Panc1 (cell line): ENCODE data around the gene TBC1D10A. TPM values are rescaled to one million over a fixed set of nuclear protein-coding genes. Genes with fewer than 3 reads are reported as not detected.

Experiments
- ATAC-seq: fragments of 200-7000 bp; cut with Tn5 transposase; 2 replicates; pipeline ENCODE4 v1.9.1; 2020; ENCODE audit warnings: mild to moderate bottlenecking, moderate library complexity
- BruUV-seq: library from RNA; stranded (reverse); fragments of 400-500 nt; replicated peaks from 2 replicates; lab custom pipeline; 2021; lab: Mats Ljungman, UMichigan
- CTCF ChIA-PET: fragments of 300-600 bp; sonication (Branson Sonifier 250); formaldehyde crosslinking; loops from one replicate; lab custom pipeline; 2022; ENCODE audit warnings: antibody characterized with exemption; lab: Charles Lee
- POLR2A ChIA-PET: fragments of 300-600 bp; sonication (Branson Sonifier 250); formaldehyde crosslinking; loops from one replicate; lab custom pipeline; 2022; ENCODE audit warnings: antibody characterized with exemption; lab: Charles Lee
- DNase-seq: peaks from one replicate; pipeline ENCODE4 v3.0.0-alpha.2; 2010; ENCODE audit warnings: low read depth, low spot score
- H3K27ac ChIP-seq: 2 replicates; pipeline ENCODE4 v1.5.1; 2011; ENCODE audit warnings: mild to moderate bottlenecking, low read length, inconsistent platforms
- H3K27me3 ChIP-seq: fragments of 200-500 bp; sonication (Bioruptor generic); 2 replicates; pipeline ENCODE4 v1.6.0; 2014; ENCODE audit warnings: low read length, inconsistent platforms; ENCODE audit not compliant: control insufficient read depth, insufficient read depth
- H3K36me3 ChIP-seq: fragments of 200-500 bp; sonication (Bioruptor generic); 2 replicates; pipeline ENCODE4 v1.5.1; 2014; ENCODE audit warnings: inconsistent platforms, mild to moderate bottlenecking, low read length, moderate library complexity; ENCODE audit not compliant: control insufficient read depth, insufficient read depth
- H3K4me1 ChIP-seq: 2 replicates; pipeline ENCODE4 v1.5.1; 2011; ENCODE audit warnings: inconsistent platforms, mild to moderate bottlenecking, low read length, moderate library complexity; ENCODE audit not compliant: control insufficient read depth, insufficient read depth
- H3K4me3 ChIP-seq, 2 experiments: 2 replicates each; pipeline ENCODE4 v1.5.1; 2011 to 2012; ENCODE audit warnings: low read depth in 2 of 2, low read length in 2 of 2, mild to moderate bottlenecking in 2 of 2, inconsistent platforms in 1 of 2, moderate library complexity in 1 of 2
- H3K9me3 ChIP-seq: fragments of 200-500 bp; sonication (Bioruptor generic); 2 replicates; pipeline ENCODE4 v1.5.1; 2014; ENCODE audit warnings: low read depth, mild to moderate bottlenecking, inconsistent platforms, low read length, moderate library complexity; ENCODE audit not compliant: control insufficient read depth, insufficient read depth
- POLR2AphosphoS5 ChIP-seq: IDR thresholded peaks from 2 replicates; pipeline ENCODE4 v1.6.1; 2012; ENCODE audit warnings: mild to moderate bottlenecking, low read depth, low read length, moderate library complexity
- SIN3A ChIP-seq: IDR thresholded peaks from 2 replicates; pipeline ENCODE4 v1.6.1; 2012; ENCODE audit warnings: low read depth, mild to moderate bottlenecking, low read length, moderate library complexity, borderline replicate concordance; ENCODE audit not compliant: insufficient read depth
- TCF7L2 ChIP-seq: IDR thresholded peaks from 2 replicates; pipeline ENCODE4 v1.6.1; 2011; ENCODE audit warnings: mild to moderate bottlenecking, low read depth, low read length, inconsistent platforms
- in situ Hi-C: cut with HindIII; loops from 2 replicates; pipeline ENCODE4 v1.10.0; 2016; ENCODE audit warnings: low sequenced_read_pairs, low pct_unique_long_range_greater_than_20kb
- intact Hi-C: fragments of 100-400 bp; cut with micrococcal nuclease; formaldehyde crosslinking; loops from one replicate; pipeline ENCODE4 v1.10.0; 2022; ENCODE audit not compliant: unreplicated experiment
- total RNA-seq: library from RNA; stranded (reverse); gene quantifications from one replicate; pipeline ENCODE4 v1.2.1, GENCODE V29; 2021; ENCODE audit not compliant: unreplicated experiment
- TF ChIP-seq, protein P1 (sequence below): fragments of 450-650 bp; IDR thresholded peaks from 2 replicates; pipeline ENCODE4 v1.5.1; 2017; ENCODE audit warnings: mild to moderate bottlenecking
- TF ChIP-seq, protein P2 (sequence below), 2 experiments: IDR thresholded peaks; 2 replicates each; pipeline ENCODE4 v1.6.1; 2011 to 2012; ENCODE audit warnings: low read depth in 2 of 2, control low read depth in 1 of 2, low read length in 1 of 2, mild to moderate bottlenecking in 1 of 2, moderate library complexity in 1 of 2; ENCODE audit not compliant: insufficient read depth in 1 of 2

TBC1D10A gene
- total RNA-seq, 1 experiment from 2014 or later, result 14.9 TPM

DNA sequence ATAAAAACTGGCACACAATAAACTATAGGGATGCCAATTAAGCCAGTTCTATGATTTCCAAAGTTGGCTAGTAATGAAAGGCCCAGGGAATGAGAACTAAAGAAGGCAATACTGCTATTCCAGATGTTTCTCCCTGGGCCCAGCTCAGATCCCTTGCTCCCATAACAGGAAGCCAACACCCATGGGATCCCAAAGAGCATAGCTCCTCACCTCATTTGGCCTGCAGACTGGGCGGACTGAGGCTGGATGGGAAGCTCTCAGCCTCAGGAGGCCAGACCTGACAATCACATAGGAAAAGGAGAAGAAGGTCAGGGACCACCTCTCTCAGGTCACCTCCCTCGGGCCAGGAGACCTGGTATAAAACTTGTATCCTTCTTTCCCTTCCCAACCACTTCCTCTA, 5.3 kb downstream of the TBC1D10A start:
- ATAC-seq, result no peak
- intact Hi-C loops (no loop called here), in situ Hi-C loops (no loop called here)
- Histone ChIP-seq H3K9me3 (no peaks in the 10 kb centered on the region), H3K4me3 (no peak overlapping the region), H3K27me3 (no peaks in the 10 kb centered on the region), H3K27ac (no peak overlapping the region), H3K4me1 (peaks cover 13% of the 10 kb centered on the region), H3K36me3 (no peaks in the 10 kb centered on the region; the same call in 1 of the 2 replicates)
- ChIA-PET CTCF (no interaction called here), POLR2A (interaction anchor here (0.6 kb wide), 1 partner anchor 69 kb away, joined by 3 read pairs; no protein-coding TSS in a partner anchor)
- TF ChIP-seq, protein P1, sequence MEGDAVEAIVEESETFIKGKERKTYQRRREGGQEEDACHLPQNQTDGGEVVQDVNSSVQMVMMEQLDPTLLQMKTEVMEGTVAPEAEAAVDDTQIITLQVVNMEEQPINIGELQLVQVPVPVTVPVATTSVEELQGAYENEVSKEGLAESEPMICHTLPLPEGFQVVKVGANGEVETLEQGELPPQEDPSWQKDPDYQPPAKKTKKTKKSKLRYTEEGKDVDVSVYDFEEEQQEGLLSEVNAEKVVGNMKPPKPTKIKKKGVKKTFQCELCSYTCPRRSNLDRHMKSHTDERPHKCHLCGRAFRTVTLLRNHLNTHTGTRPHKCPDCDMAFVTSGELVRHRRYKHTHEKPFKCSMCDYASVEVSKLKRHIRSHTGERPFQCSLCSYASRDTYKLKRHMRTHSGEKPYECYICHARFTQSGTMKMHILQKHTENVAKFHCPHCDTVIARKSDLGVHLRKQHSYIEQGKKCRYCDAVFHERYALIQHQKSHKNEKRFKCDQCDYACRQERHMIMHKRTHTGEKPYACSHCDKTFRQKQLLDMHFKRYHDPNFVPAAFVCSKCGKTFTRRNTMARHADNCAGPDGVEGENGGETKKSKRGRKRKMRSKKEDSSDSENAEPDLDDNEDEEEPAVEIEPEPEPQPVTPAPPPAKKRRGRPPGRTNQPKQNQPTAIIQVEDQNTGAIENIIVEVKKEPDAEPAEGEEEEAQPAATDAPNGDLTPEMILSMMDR, result no peak
- TF ChIP-seq, protein P2, sequence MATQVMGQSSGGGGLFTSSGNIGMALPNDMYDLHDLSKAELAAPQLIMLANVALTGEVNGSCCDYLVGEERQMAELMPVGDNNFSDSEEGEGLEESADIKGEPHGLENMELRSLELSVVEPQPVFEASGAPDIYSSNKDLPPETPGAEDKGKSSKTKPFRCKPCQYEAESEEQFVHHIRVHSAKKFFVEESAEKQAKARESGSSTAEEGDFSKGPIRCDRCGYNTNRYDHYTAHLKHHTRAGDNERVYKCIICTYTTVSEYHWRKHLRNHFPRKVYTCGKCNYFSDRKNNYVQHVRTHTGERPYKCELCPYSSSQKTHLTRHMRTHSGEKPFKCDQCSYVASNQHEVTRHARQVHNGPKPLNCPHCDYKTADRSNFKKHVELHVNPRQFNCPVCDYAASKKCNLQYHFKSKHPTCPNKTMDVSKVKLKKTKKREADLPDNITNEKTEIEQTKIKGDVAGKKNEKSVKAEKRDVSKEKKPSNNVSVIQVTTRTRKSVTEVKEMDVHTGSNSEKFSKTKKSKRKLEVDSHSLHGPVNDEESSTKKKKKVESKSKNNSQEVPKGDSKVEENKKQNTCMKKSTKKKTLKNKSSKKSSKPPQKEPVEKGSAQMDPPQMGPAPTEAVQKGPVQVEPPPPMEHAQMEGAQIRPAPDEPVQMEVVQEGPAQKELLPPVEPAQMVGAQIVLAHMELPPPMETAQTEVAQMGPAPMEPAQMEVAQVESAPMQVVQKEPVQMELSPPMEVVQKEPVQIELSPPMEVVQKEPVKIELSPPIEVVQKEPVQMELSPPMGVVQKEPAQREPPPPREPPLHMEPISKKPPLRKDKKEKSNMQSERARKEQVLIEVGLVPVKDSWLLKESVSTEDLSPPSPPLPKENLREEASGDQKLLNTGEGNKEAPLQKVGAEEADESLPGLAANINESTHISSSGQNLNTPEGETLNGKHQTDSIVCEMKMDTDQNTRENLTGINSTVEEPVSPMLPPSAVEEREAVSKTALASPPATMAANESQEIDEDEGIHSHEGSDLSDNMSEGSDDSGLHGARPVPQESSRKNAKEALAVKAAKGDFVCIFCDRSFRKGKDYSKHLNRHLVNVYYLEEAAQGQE (IDR thresholded peaks at IDR 0.05; ENCODE audit: insufficient read depth in 1 of 2, low read depth in 2 of 2, low read length in 1 of 2), result no peak
- TF ChIP-seq TCF7L2, result no peak
- no peak for TF ChIP-seq SIN3A
- no peak for TF ChIP-seq POLR2AphosphoS5
- no TSS peak for BruUV-seq
- no peak for DNase-seq

DNA sequence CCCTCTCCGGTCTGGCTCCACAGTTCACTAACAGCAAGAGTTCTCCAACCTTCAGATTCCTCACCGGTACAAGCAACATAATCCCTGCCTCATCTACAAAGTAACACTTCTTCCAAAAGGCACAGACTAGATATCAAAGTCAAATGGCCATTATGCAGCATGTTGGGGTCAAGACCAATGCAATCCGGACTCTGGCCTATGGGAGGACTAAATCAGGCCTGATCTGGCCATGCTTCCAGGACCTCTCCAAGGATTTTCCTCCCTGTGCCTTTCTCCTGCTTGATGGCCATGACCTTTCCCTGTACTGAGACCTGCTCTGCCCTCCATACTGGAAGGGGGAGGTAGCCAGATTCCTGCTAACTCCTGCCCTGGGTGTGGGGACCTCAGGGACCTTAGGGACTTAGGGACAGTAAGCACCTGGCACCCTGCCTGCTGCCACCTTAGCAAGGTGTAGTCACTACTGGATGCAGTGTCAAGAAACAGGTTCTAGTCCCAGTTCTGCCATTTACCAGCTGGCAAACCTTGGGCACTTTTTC, 6.7 kb downstream of the TBC1D10A start:
- in situ Hi-C loops, result no loop called here
- no peak overlapping the region for H3K4me3 ChIP-seq
- TF ChIP-seq TCF7L2, result no peak
- no peak overlapping the region for H3K27ac ChIP-seq
- DNase-seq, result no peak
- no peaks in the 10 kb centered on the region for H3K36me3 ChIP-seq
- no peak for ATAC-seq
- H3K4me1 ChIP-seq, result peaks cover 12% of the 10 kb centered on the region
- POLR2A ChIA-PET, result no interaction called here
- no TSS peak for BruUV-seq
- no peaks in the 10 kb centered on the region for H3K9me3 ChIP-seq
- intact Hi-C loops, result no loop called here
- H3K27me3 ChIP-seq, result no peaks in the 10 kb centered on the region
- CTCF ChIA-PET, result no interaction called here

DNA sequence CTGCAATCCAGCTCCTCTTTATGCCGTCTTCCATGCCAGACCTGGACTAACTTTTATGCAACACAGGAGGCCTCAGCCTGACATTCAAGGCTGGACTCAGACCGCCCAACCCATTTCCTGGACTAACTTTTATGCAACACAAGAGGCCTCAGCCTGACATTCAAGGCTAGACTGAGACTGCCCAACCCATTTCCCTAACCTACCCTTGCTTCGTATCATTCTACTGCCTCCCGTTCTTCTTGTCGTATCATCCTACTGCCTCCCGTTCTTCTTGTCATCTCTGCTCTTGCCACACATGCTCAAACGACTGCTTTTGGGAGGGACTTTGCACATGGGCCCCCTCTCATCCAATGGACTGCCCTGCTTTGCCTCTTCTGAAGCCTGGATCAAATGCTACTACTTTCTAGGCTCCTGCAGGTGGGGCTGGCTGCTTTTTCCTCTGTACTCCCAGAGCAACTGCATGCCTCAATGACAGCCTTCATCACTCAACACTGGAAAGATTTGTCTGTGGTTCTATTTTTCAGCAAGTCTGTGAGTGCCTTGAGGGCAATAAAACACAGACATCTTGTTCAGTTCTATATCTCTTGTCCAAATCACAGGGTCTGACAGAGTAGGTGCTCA, 7.8 kb downstream of the TBC1D10A start:
- intact Hi-C loops, result no loop called here
- no peaks in the 10 kb centered on the region for H3K36me3 ChIP-seq
- TF ChIP-seq SIN3A (no peak), POLR2AphosphoS5 (no peak)
- TF ChIP-seq, protein P1, result no peak
- H3K4me3 ChIP-seq, result no peak overlapping the region
- ChIA-PET POLR2A (no interaction called here), CTCF (no interaction called here)
- DNase-seq (no peak), ATAC-seq (no peak)
- no peaks in the 10 kb centered on the region for H3K9me3 ChIP-seq
- H3K27me3 ChIP-seq, result no peaks in the 10 kb centered on the region
- in situ Hi-C loops, result no loop called here
- BruUV-seq, result no TSS peak
- peaks cover 13% of the 10 kb centered on the region for H3K4me1 ChIP-seq
- no peak overlapping the region for H3K27ac ChIP-seq
